OCI-LY1 (cell line): ENCODE data around the gene ST8SIA6.

ENCODE experiments used
- CTCF ChIP-seq: fragments of 200-600 bp; sonication (generic), shearing (Covaris generic); IDR thresholded peaks from 2 replicates; pipeline ENCODE4 v1.5.1; 2017; ENCODE audit warnings: mild to moderate bottlenecking, antibody characterized with exemption, low read length, moderate library complexity, mixed read lengths
- EZH2 ChIP-seq: fragments of 200-600 bp; sonication (generic), shearing (Covaris generic); IDR thresholded peaks from 2 replicates; pipeline ENCODE4 v1.8.0; 2017; ENCODE audit warnings: borderline replicate concordance, mixed run types, mild to moderate bottlenecking, antibody characterized with exemption, low read length, moderate library complexity, mixed read lengths

- TF ChIP-seq CTCF: no peak
- no peak for TF ChIP-seq EZH2
These were observed 6.4 kb upstream of the ST8SIA6 start for GRCh38 chr10:17460756-17461155.
